HG02885 (cell line): Measurements from ENCODE around the gene VAT1L.
"Not testable (repeated sequence)": the region's sequence is repeated elsewhere in the genome, so short reads cannot be mapped to it uniquely, and the experiment has no call there.

Experiments used
- ATAC-seq: cut with Tn5 transposase; IDR thresholded peaks from one replicate; pipeline ENCODE4 v1.9.1; 2021; ENCODE audit warnings: mild to moderate bottlenecking; ENCODE audit not compliant: unreplicated experiment, poor library complexity

VAT1L gene

GRCh38 chr16:77939968-77940367, 151.6 kb downstream of the VAT1L start:
- ATAC-seq: no peak

GRCh38 chr16:77943801-77944200, 155.4 kb downstream of the VAT1L start:
- no peak for ATAC-seq

GRCh38 chr16:77944631-77945030, 156.3 kb downstream of the VAT1L start:
- ATAC-seq: no peak

GRCh38 chr16:77945126-77945525, 156.8 kb downstream of the VAT1L start:
- ATAC-seq: no peak

- no peak for ATAC-seq
Measured at GRCh38 chr16:77946823-77947222, 158.5 kb downstream of the VAT1L start.

GRCh38 chr16:77947590-77947989, 159.2 kb downstream of the VAT1L start:
- ATAC-seq: not testable (repeated sequence)

GRCh38 chr16:77948835-77949234, 160.5 kb downstream of the VAT1L start:
- ATAC-seq: no peak

GRCh38 chr16:77949445-77949844, 161.1 kb downstream of the VAT1L start:
- ATAC-seq: no peak

- peak; percentile 62 for ATAC-seq
Measured at GRCh38 chr16:77951788-77952187, 163.4 kb downstream of the VAT1L start.

- no peak for ATAC-seq
Measured at GRCh38 chr16:77955127-77955526, 166.8 kb downstream of the VAT1L start.

- no peak for ATAC-seq
Measured at GRCh38 chr16:77956231-77956630, 167.9 kb downstream of the VAT1L start.

GRCh38 chr16:77960766-77961165, 172.4 kb downstream of the VAT1L start:
- ATAC-seq: no peak

GRCh38 chr16:77961814-77962213, 173.4 kb downstream of the VAT1L start:
- no peak for ATAC-seq

GRCh38 chr16:77962689-77963088, 174.3 kb downstream of the VAT1L start:
- no peak for ATAC-seq

- ATAC-seq: peak; percentile 76
Measured at GRCh38 chr16:77963185-77964044, 175.1 kb downstream of the VAT1L start.

GRCh38 chr16:77965346-77965745, 177.0 kb downstream of the VAT1L start:
- ATAC-seq: no peak

- ATAC-seq: no peak
Measured at GRCh38 chr16:77967054-77967904, 178.9 kb downstream of the VAT1L start.

- ATAC-seq: no peak
Measured at GRCh38 chr16:77969861-77970260, 181.5 kb downstream of the VAT1L start.

- no peak for ATAC-seq
Measured at GRCh38 chr16:77970371-77970770, 182.0 kb downstream of the VAT1L start.

- peak; percentile 78 for ATAC-seq
Measured at GRCh38 chr16:77971306-77972061, 183.1 kb downstream of the VAT1L start.

- ATAC-seq: no peak
Measured at GRCh38 chr16:77972062-77972392, 183.7 kb downstream of the VAT1L start.
